Psoas muscle (tissue), 8 donors: ENCODE results near the gene TENM3. TPM values are rescaled to one million over a fixed set of nuclear protein-coding genes. Genes with fewer than 3 reads are reported as not detected.

Source experiments
- ATAC-seq, 4 donors: fragments of 200-7000 bp; cut with Tn5 transposase; one replicate each; pipeline ENCODE4 v1.9.1; 2020; ENCODE audit warnings: moderate library complexity in 3 of 4, mild to moderate bottlenecking in 2 of 4
- DNase-seq, 2 donors: peaks; one replicate each; pipeline ENCODE4 v3.0.0-alpha.2; 2020
- H3K27ac ChIP-seq: fragments of 200-600 bp; one replicate; pipeline ENCODE4 v1.8.0; 2022
- H3K27me3 ChIP-seq, 3 donors: fragments of 200-600 bp in 1 of 3; one replicate each; pipeline versions ENCODE4 v1.6.1 to v1.8.0; 2013 to 2022; ENCODE audit warnings: low read length in 2 of 3, mild to moderate bottlenecking in 2 of 3, moderate library complexity in 1 of 3; ENCODE audit not compliant: insufficient read depth in 3 of 3
- H3K36me3 ChIP-seq, 2 donors: fragments of 200-600 bp in 1 of 2; one replicate each; pipeline versions ENCODE4 v1.6.1 to v1.8.0; 2013 to 2022; ENCODE audit warnings: low read depth in 1 of 2, mild to moderate bottlenecking in 1 of 2, moderate library complexity in 1 of 2; ENCODE audit not compliant: insufficient read depth in 1 of 2
- H3K4me1 ChIP-seq: fragments of 200-600 bp; one replicate; pipeline ENCODE4 v1.8.0; 2022
- H3K4me3 ChIP-seq: fragments of 200-600 bp; one replicate; pipeline ENCODE4 v1.8.0; 2022; ENCODE audit warnings: mild to moderate bottlenecking
- H3K9me3 ChIP-seq: fragments of 200-600 bp; one replicate; pipeline ENCODE4 v1.8.0; 2022
- WGBS, 3 donors: extraction: QIAGEN DNeasy Blood & Tissue Kit; methylation state at CpG; one replicate each; pipeline versions ENCODE4 v1.1.6 to v1.1.7; 2013; 5-methylcytosine and 5-hydroxymethylcytosine counted together
- intact Hi-C, 2 donors: fragments of 100-400 bp; cut with DNase I; formaldehyde crosslinking; loops; one replicate each; pipeline versions ENCODE4 v1.11.0 to v1.14.2; 2022
- polyA plus RNA-seq, 3 donors: library from polyadenylated mRNA; stranded (reverse); fragments of 200-250 nt; gene quantifications; one replicate each; pipeline ENCODE4 v1.2.3, GENCODE V29; 2013
- total RNA-seq, 4 donors: library from RNA; stranded (reverse); fragmentation: NEBNext Ultra II Directional in 2 of 4; extraction: Animal tissue kit (Norgen Biotek cat#: 25700) in 2 of 4; gene quantifications; one replicate each; pipeline versions ENCODE4 v1.2.1 to v1.2.4, GENCODE V29; 2021 to 2023
- TF ChIP-seq, protein P1 (sequence below): fragments of 200-600 bp; IDR thresholded peaks from one replicate; pipeline ENCODE4 v1.8.0; 2022; ENCODE audit warnings: antibody characterized with exemption
- donor health status: healthy with polysubstance abuse.
- donor health status: DM: no; HTN: no; CAD: no; lungs with moderate emphysema.
- donor health status: Bipolar disorder and iron deficiency.
- donor health status: healthy.
- donor health status: DM: yes; HTN: yes; CAD: no.
- donor health status: DM: no; HTN: no; CAD: no.
- donor health status: DM: no; HTN: no; CAD: no.
- donor health status: DM: yes; HTN: yes; CAD: no.

The TENM3 gene
- total and polyA plus RNA-seq, 7 donors = 0.48 to 11.6 (median 5.3) TPM

GRCh38 chr4:182348779-182349326 is 105.7 kb downstream of the TENM3 start:
- H3K9me3 ChIP-seq = no peaks in the 10 kb centered on the region
- no peak for ATAC-seq
- intact Hi-C loops = no loop called here
- no peaks in the 10 kb centered on the region for H3K27me3 ChIP-seq
- no peak overlapping the region for H3K4me3 ChIP-seq
- no peaks in the 10 kb centered on the region for H3K36me3 ChIP-seq
- H3K27ac ChIP-seq = no peak overlapping the region
- no peak for DNase-seq
- TF ChIP-seq, protein P1, sequence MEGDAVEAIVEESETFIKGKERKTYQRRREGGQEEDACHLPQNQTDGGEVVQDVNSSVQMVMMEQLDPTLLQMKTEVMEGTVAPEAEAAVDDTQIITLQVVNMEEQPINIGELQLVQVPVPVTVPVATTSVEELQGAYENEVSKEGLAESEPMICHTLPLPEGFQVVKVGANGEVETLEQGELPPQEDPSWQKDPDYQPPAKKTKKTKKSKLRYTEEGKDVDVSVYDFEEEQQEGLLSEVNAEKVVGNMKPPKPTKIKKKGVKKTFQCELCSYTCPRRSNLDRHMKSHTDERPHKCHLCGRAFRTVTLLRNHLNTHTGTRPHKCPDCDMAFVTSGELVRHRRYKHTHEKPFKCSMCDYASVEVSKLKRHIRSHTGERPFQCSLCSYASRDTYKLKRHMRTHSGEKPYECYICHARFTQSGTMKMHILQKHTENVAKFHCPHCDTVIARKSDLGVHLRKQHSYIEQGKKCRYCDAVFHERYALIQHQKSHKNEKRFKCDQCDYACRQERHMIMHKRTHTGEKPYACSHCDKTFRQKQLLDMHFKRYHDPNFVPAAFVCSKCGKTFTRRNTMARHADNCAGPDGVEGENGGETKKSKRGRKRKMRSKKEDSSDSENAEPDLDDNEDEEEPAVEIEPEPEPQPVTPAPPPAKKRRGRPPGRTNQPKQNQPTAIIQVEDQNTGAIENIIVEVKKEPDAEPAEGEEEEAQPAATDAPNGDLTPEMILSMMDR = no peak
- H3K4me1 ChIP-seq = no peaks in the 10 kb centered on the region
- WGBS, 3 donors = 53 to 60% (median 58%) methylated on average over 5 of the region's 5 CpGs

DNA sequence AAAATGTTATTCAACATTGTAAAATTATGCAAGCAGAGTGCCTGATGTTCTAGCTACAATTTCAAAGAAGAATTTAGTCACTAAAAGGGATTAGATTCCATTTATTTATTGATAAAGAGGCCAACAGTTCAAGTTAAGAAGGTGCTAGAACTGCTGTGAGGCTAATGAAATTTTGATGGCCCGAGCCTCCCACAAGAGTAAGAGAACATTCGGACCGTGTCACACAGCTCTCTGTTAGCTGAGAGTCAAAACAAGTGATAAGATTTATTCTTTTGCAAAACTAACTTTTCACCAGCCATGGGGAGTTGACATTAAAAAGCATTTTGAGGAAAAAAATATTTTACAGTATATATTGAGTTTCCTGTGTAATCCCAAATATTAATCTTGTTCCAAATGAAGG is 106.8 kb downstream of the TENM3 start:
- Histone ChIP-seq H3K36me3 (no peaks in the 10 kb centered on the region), H3K27me3 (no peaks in the 10 kb centered on the region), H3K4me3 (no peak overlapping the region), H3K4me1 (no peaks in the 10 kb centered on the region), H3K27ac (no peak overlapping the region), H3K9me3 (no peaks in the 10 kb centered on the region)
- TF ChIP-seq, protein P1 = no peak
- ATAC-seq (no peak), DNase-seq (no peak)
- 73 to 84% (median 75%) methylated on average over 3 of the region's 3 CpGs for WGBS, 3 donors
- intact Hi-C loops = no loop called here

DNA sequence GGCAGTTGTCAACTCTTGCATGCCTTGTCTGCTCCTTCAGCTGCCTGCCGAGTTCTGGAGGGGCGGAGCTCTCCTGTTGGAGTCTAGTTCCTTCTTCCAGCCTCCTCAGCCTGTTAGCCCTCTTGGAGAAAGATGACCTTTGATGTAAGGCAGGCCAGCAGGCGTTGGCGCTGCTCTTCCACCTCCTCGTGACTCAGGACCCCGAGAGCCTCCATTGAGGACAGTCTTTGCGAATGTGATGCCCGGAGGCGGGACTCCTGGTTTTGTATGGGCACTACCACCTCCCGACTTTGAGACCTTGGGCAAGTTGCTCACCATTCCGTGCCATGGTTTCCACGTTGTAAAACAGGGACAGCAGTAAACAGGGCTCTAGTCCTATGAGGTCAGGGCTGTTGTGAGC is 108.3 kb downstream of the TENM3 start:
- H3K27ac ChIP-seq = no peak overlapping the region
- ATAC-seq = no peak
- 83 to 92% (median 90%) methylated on average over 12 of the region's 12 CpGs for WGBS, 3 donors
- TF ChIP-seq, protein P1 = no peak
- intact Hi-C loops = no loop called here
- DNase-seq = no peak
- H3K4me3 ChIP-seq = no peak overlapping the region
- no peaks in the 10 kb centered on the region for H3K36me3 ChIP-seq
- no peaks in the 10 kb centered on the region for H3K4me1 ChIP-seq
- no peaks in the 10 kb centered on the region for H3K27me3 ChIP-seq
- no peaks in the 10 kb centered on the region for H3K9me3 ChIP-seq

- Histone ChIP-seq H3K27ac (no peak overlapping the region), H3K9me3 (no peaks in the 10 kb centered on the region), H3K4me3 (no peak overlapping the region), H3K27me3 (no peaks in the 10 kb centered on the region), H3K4me1 (no peaks in the 10 kb centered on the region), H3K36me3 (no peaks in the 10 kb centered on the region)
- ATAC-seq (no peak), DNase-seq (no peak)
- intact Hi-C loops = no loop called here
- 72 to 91% (median 78%) methylated on average over 3 of the region's 3 CpGs for WGBS, 3 donors
- TF ChIP-seq, protein P1 = no peak
Measured at GRCh38 chr4:182354106-182354505, 110.9 kb downstream of the TENM3 start.

DNA sequence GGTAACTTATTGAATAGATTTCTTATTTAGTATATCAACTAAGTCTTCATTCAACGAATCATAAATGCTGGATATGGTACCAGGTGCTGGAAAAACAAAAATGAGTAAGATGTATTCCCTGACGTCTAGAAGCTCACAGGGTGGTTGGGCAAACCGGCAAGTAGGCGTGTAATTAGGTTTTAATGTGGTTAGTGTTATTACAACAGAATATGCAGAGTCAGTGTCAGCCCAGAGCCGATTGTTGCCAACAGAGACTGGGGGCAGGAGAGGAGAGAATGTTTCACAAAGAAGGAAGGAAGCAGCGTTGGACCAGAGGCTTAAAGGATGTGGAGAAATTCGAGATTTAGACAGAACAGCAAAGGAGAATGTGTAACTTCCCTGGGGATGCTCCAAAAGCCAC is 111.7 kb downstream of the TENM3 start:
- intact Hi-C loops = no loop called here

More for the DNA sequence above, 111.7 kb downstream of the TENM3 start:
- WGBS, 3 donors = 17 to 28% (median 20%) methylated on average over 7 of the region's 7 CpGs
- TF ChIP-seq, protein P1 = no peak
- Histone ChIP-seq H3K9me3 (no peaks in the 10 kb centered on the region), H3K4me3 (no peak overlapping the region), H3K27ac (no peak overlapping the region), H3K27me3 (no peaks in the 10 kb centered on the region), H3K4me1 (no peaks in the 10 kb centered on the region), H3K36me3 (no peaks in the 10 kb centered on the region)
- DNase-seq (no peak), ATAC-seq (no peak)
